ENCODE data around the gene SORCS2.

DNA sequence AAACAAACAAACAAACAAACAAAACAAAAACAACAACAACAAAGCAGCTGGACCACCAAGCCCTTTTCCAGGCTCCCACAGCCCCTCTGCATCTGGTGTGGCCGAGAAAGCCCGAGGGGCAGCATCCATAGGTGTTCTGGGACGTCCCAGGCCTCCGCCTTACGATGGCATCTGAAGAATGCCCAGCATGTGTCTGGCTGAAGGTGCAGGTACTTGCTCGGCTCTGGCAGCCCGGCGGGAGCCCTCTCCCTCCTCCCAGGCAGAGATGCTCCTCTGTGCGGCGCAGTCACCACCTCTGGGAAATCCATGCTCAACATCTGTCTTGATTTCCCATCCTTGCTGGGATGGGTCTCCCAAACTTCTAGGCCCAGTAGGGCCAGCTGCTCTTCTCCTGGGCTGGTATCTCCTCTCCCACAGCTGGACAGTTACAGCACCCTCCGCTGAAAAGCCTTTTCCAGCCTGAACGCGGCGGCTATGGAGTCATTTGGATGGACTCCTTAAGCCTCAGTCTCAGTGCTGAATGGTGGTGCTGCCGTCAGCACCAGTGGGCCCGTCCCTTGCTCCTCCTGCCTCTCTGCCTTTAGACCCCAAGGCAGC lies 238.1 kb downstream of the SORCS2 start:
- TF ChIP-seq, protein P1, sequence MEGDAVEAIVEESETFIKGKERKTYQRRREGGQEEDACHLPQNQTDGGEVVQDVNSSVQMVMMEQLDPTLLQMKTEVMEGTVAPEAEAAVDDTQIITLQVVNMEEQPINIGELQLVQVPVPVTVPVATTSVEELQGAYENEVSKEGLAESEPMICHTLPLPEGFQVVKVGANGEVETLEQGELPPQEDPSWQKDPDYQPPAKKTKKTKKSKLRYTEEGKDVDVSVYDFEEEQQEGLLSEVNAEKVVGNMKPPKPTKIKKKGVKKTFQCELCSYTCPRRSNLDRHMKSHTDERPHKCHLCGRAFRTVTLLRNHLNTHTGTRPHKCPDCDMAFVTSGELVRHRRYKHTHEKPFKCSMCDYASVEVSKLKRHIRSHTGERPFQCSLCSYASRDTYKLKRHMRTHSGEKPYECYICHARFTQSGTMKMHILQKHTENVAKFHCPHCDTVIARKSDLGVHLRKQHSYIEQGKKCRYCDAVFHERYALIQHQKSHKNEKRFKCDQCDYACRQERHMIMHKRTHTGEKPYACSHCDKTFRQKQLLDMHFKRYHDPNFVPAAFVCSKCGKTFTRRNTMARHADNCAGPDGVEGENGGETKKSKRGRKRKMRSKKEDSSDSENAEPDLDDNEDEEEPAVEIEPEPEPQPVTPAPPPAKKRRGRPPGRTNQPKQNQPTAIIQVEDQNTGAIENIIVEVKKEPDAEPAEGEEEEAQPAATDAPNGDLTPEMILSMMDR (IDR thresholded peaks at IDR 0.05): no peak
- no peak for TF ChIP-seq POLR2A (IDR thresholded peaks at IDR 0.05)
